WI38 (cell line): Measurements from ENCODE around the gene NUS1.
"Not testable (repeated sequence)": the region's sequence is repeated elsewhere in the genome, so short reads cannot be mapped to it uniquely, and the experiment has no call there.

Experiments
- H3K4me3 ChIP-seq: 2 replicates; pipeline ENCODE4 v1.5.1; 2011; ENCODE audit warnings: low read depth, mild to moderate bottlenecking, control low read depth, low read length
- TF ChIP-seq, protein P1 (sequence below): IDR thresholded peaks from 2 replicates; pipeline ENCODE4 v1.5.1; 2012; ENCODE audit warnings: low read depth, mild to moderate bottlenecking, control low read depth, low read length

NUS1 gene

DNA sequence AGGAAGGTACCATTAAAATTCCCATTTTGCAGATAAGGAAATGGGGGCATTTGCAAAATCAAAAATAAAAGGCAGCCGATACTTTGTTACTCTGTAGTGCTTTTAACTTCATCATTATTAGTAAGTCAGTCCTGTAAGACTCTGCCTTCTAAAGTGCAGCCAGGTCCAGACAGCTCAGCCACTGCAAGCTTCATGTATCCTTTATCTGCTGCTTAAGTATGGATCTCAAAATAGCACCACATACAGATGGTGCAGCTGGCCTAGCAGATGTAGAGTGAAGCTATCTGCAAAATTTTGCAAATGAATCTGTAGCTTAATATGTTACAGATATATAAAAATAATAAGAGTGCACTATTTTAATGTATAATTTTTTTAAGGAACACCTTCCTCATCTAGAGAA lies 53.4 kb downstream of the NUS1 start:
- TF ChIP-seq, protein P1, sequence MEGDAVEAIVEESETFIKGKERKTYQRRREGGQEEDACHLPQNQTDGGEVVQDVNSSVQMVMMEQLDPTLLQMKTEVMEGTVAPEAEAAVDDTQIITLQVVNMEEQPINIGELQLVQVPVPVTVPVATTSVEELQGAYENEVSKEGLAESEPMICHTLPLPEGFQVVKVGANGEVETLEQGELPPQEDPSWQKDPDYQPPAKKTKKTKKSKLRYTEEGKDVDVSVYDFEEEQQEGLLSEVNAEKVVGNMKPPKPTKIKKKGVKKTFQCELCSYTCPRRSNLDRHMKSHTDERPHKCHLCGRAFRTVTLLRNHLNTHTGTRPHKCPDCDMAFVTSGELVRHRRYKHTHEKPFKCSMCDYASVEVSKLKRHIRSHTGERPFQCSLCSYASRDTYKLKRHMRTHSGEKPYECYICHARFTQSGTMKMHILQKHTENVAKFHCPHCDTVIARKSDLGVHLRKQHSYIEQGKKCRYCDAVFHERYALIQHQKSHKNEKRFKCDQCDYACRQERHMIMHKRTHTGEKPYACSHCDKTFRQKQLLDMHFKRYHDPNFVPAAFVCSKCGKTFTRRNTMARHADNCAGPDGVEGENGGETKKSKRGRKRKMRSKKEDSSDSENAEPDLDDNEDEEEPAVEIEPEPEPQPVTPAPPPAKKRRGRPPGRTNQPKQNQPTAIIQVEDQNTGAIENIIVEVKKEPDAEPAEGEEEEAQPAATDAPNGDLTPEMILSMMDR, result no peak
- no peak overlapping the region for H3K4me3 ChIP-seq

GRCh38 chr6:117729613-117730012 lies 54.3 kb downstream of the NUS1 start:
- TF ChIP-seq, protein P1, result no peak
- H3K4me3 ChIP-seq, result no peak overlapping the region

DNA sequence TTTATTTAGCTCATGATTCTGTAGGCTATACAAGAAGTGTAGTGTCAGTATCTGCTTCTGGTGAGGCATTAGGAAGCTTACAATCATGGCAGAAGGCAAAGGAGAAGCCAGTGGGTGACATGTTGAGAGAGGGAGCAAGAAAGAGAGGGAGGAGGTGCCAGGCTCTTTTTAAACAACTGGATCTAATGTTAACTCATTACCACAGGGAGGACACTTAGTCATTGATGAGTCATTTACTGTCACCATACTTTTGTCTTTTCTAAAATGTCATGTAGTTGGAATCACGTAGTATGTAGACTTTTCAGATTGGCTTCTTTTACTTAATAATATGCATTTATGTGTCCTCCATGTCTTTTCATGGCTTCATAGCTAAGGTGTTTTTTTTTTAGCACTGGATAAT lies 58.1 kb downstream of the NUS1 start:
- H3K4me3 ChIP-seq, result no peak overlapping the region
- TF ChIP-seq, protein P1, result no peak

GRCh38 chr6:117739869-117740268 lies 64.6 kb downstream of the NUS1 start:
- H3K4me3 ChIP-seq, result no peak overlapping the region
- TF ChIP-seq, protein P1, result no peak

DNA sequence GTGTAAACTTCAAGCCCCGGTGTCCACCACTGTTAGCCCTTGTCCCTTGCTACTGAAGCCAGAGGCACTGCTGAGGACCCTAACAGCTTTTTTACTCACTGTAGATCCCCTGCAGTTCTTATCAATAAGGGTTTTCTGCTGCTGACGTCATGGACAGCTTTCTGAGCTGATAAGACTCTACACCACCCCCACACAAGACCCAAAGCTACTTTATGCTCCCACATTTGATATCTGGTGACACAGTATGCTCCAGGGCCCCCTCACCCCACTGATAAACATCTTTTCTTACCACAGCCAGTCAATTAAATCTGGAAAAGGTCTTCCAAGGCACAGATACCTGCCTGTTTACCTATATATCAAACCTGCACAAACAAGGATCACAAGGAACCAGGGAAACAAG lies 65.3 kb downstream of the NUS1 start:
- H3K4me3 ChIP-seq, result no peak overlapping the region
- TF ChIP-seq, protein P1, result no peak

- not testable (repeated sequence) for H3K4me3 ChIP-seq
Measured at GRCh38 chr6:117750675-117751074, 75.4 kb downstream of the NUS1 start.
